HepG2 (cell line): Measurements from ENCODE around the gene KRTAP10-9. TPM values are rescaled to one million over a fixed set of nuclear protein-coding genes. Genes with fewer than 3 reads are reported as not detected.
A peak's percentile ranks its signal among the peaks of the same experiment; 100 is the strongest.

Experiments used
- ATF2 ChIP-seq: sonication (generic); formaldehyde crosslinking; IDR thresholded peaks from 2 replicates; pipeline ENCODE4 v1.4.0; 2020; ENCODE audit warnings: missing genetic modification reagents
- ISL2 ChIP-seq: sonication (generic); formaldehyde crosslinking; IDR thresholded peaks from 2 replicates; pipeline ENCODE4 v1.5.0; 2020; ENCODE audit warnings: missing genetic modification reagents
- MAFG ChIP-seq: sonication (generic); formaldehyde crosslinking; IDR thresholded peaks from 2 replicates; pipeline ENCODE4 v1.5.1; 2020; ENCODE audit warnings: mild to moderate bottlenecking, missing genetic modification reagents
- MEIS1 ChIP-seq: sonication (generic); formaldehyde crosslinking; IDR thresholded peaks from 2 replicates; pipeline ENCODE4 v1.9.0; 2021; ENCODE audit warnings: mild to moderate bottlenecking, missing genetic modification reagents, moderate library complexity, borderline replicate concordance
- MTA3 ChIP-seq: sonication (generic); formaldehyde crosslinking; IDR thresholded peaks from 2 replicates; pipeline ENCODE4 v1.4.0; 2020; ENCODE audit warnings: missing genetic modification reagents
- NR2F1 ChIP-seq, 2 experiments: fragments of 450-650 bp in 1 of 2; formaldehyde crosslinking in 1 of 2; IDR thresholded peaks; 2 replicates each; pipeline versions ENCODE4 v1.5.0 to v1.6.1; 2016 to 2020; ENCODE audit warnings: mild to moderate bottlenecking in 1 of 2, missing compliant biosample characterization in 1 of 2, missing genetic modification reagents in 1 of 2, moderate library complexity in 1 of 2
- PPARG ChIP-seq: conservative IDR thresholded peaks from 2 replicates; pipeline ENCODE4 v1.6.1; 2016; ENCODE audit warnings: missing biosample characterization, missing genetic modification reagents
- RFXANK ChIP-seq: IDR thresholded peaks from 2 replicates; pipeline ENCODE4 v1.6.1; 2016
- TBX3 ChIP-seq: fragments of 450-650 bp; IDR thresholded peaks from 2 replicates; pipeline ENCODE4 v1.6.1; 2017; ENCODE audit warnings: antibody characterized with exemption, mild to moderate bottlenecking, inconsistent platforms, borderline replicate concordance
- ZBTB42 ChIP-seq: sonication (generic); formaldehyde crosslinking; IDR thresholded peaks from 2 replicates; pipeline ENCODE4 v1.5.0; 2020; ENCODE audit warnings: mild to moderate bottlenecking, missing genetic modification reagents
- ZC3H13 ChIP-seq: sonication (generic); formaldehyde crosslinking; IDR thresholded peaks from 2 replicates; pipeline ENCODE4 v1.8.1; 2023; ENCODE audit warnings: mild to moderate bottlenecking, missing genetic modification reagents, moderate library complexity
- ZKSCAN1 ChIP-seq: fragments of 150-350 bp; IDR thresholded peaks from 2 replicates; pipeline ENCODE4 v1.6.1; 2014; ENCODE audit warnings: low read length
- ZNF333 ChIP-seq: sonication (generic); formaldehyde crosslinking; IDR thresholded peaks from 2 replicates; pipeline ENCODE4 v1.4.0; 2020; ENCODE audit warnings: mild to moderate bottlenecking, missing genetic modification reagents, borderline replicate concordance
- ZNF335 ChIP-seq: sonication (generic); formaldehyde crosslinking; IDR thresholded peaks from 2 replicates; pipeline ENCODE4 v1.4.0; 2020; ENCODE audit warnings: missing genetic modification reagents
- ZNF451 ChIP-seq: sonication (generic); formaldehyde crosslinking; IDR thresholded peaks from 2 replicates; pipeline ENCODE4 v1.5.0; 2020; ENCODE audit warnings: mild to moderate bottlenecking, missing genetic modification reagents
- ZNF781 ChIP-seq: sonication (generic); formaldehyde crosslinking; IDR thresholded peaks from 2 replicates; pipeline ENCODE4 v1.5.1; 2020; ENCODE audit warnings: borderline replicate concordance, mild to moderate bottlenecking, missing genetic modification reagents; ENCODE audit errors: not compliant biosample characterization
- ZNF891 ChIP-seq: sonication (generic); formaldehyde crosslinking; IDR thresholded peaks from 2 replicates; pipeline ENCODE4 v1.5.0; 2020; ENCODE audit warnings: mild to moderate bottlenecking, missing genetic modification reagents
- ZSCAN29 ChIP-seq: sonication (generic); formaldehyde crosslinking; conservative IDR thresholded peaks from 2 replicates; pipeline ENCODE4 v1.4.0; 2020; ENCODE audit warnings: mild to moderate bottlenecking, missing genetic modification reagents
- ZSCAN30 ChIP-seq: sonication (generic); formaldehyde crosslinking; IDR thresholded peaks from 2 replicates; pipeline ENCODE4 v1.5.0; 2020; ENCODE audit warnings: mild to moderate bottlenecking, missing genetic modification reagents
- ZZZ3 ChIP-seq: sonication (generic); formaldehyde crosslinking; IDR thresholded peaks from 2 replicates; pipeline ENCODE4 v1.4.0; 2020; ENCODE audit warnings: missing genetic modification reagents, mild to moderate bottlenecking, borderline replicate concordance
- polyA plus RNA-seq, 8 experiments: library from polyadenylated mRNA; depleted of rRNA in 3 of 8; stranded (reverse) in 7 of 8; unstranded in 1 of 8; fragments of >200 nt; fragmentation: Illumina TruSeq in 4 of 8; extraction: Trizol in 4 of 8; gene quantifications; 2 replicates each; pipeline versions ENCODE4 v1.2.1 to v1.2.3, GENCODE V29; 2011 to 2016; ENCODE audit warnings: low read depth in 4 of 8, missing spikeins in 1 of 8, mixed read lengths in 1 of 8; ENCODE audit not compliant: insufficient read depth in 1 of 8
- total RNA-seq, 5 experiments: library from RNA; depleted of rRNA; stranded (reverse); fragments of >200 nt; fragmentation: Illumina TruSeq; extraction: Trizol; gene quantifications; 2 replicates each; pipeline ENCODE4 v1.2.3, GENCODE V29; 2016; ENCODE audit warnings: low read depth in 1 of 5
- TF ChIP-seq, protein P1 (sequence below): IDR thresholded peaks from 2 replicates; pipeline ENCODE4 v1.4.0; 2020; ENCODE audit warnings: mild to moderate bottlenecking, missing genetic modification reagents
- TF ChIP-seq, protein P2 (sequence below): sonication (generic); formaldehyde crosslinking; conservative IDR thresholded peaks from 2 replicates; pipeline ENCODE4 v1.4.0; 2020; ENCODE audit warnings: mild to moderate bottlenecking, missing genetic modification reagents, moderate library complexity

KRTAP10-9 gene
- total and polyA plus RNA-seq, 2 of the 13 experiments (the other 11 are each of a cell fraction or from before 2014, with no cell fraction given) = not detected

DNA sequence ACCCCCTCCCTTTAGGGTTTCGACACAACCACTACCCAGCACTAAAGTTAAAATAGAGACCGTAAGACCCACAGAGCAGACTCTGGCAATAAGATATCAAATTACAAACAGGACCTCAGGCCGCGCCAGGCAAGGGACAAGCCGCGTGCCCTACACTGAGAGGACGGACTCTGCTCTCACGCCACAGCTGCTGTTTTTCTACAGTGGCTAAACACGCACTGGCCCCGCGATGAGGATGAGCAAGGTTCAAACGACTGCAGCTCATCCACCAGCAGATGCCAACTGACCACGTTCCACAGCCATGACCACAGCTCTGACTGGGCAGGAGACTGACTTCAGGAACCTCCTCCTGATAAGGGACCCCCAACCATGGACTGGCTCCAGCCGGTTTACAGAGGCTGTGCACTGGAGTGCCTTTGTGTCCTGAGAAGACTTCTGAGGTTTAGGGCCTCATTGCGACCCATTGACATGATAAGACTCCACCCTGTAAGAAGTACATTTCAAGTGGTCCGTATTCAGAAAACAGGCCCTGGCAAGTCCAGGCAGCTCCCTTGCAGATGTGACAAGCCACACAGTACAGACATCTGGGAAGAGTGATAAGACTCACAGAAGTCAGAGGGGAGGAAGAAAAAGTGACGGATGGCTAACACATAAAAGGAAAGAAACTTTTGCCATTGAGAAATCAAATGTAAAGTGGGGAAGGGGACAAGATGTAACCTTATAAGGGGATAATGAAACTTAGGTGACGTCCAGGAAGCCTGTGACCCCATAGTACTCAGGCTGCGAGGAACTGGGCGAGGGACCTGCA, 33.1 kb upstream of the KRTAP10-9 start (continued):
- TF ChIP-seq, protein P1, sequence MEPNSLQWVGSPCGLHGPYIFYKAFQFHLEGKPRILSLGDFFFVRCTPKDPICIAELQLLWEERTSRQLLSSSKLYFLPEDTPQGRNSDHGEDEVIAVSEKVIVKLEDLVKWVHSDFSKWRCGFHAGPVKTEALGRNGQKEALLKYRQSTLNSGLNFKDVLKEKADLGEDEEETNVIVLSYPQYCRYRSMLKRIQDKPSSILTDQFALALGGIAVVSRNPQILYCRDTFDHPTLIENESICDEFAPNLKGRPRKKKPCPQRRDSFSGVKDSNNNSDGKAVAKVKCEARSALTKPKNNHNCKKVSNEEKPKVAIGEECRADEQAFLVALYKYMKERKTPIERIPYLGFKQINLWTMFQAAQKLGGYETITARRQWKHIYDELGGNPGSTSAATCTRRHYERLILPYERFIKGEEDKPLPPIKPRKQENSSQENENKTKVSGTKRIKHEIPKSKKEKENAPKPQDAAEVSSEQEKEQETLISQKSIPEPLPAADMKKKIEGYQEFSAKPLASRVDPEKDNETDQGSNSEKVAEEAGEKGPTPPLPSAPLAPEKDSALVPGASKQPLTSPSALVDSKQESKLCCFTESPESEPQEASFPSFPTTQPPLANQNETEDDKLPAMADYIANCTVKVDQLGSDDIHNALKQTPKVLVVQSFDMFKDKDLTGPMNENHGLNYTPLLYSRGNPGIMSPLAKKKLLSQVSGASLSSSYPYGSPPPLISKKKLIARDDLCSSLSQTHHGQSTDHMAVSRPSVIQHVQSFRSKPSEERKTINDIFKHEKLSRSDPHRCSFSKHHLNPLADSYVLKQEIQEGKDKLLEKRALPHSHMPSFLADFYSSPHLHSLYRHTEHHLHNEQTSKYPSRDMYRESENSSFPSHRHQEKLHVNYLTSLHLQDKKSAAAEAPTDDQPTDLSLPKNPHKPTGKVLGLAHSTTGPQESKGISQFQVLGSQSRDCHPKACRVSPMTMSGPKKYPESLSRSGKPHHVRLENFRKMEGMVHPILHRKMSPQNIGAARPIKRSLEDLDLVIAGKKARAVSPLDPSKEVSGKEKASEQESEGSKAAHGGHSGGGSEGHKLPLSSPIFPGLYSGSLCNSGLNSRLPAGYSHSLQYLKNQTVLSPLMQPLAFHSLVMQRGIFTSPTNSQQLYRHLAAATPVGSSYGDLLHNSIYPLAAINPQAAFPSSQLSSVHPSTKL (CRISPR knock-in tag) = peak; percentile 85
- TF ChIP-seq ZKSCAN1 (no peak), MEIS1 (CRISPR knock-in tag) (peak; percentile 56; the same call in 1 of the 2 replicates), ZNF891 (peak; percentile 56; the same call in 1 of the 2 replicates), ZNF335 (no peak), ZNF781 (CRISPR knock-in tag) (peak; percentile 68), NR2F1 (CRISPR knock-in tag; IDR thresholded peaks at IDR 0.05) (no peak), ZNF333 (CRISPR knock-in tag) (no peak), RFXANK (CRISPR knock-in tag) (no peak), ZSCAN30 (CRISPR knock-in tag) (no peak), ZZZ3 (CRISPR knock-in tag) (no peak), TBX3 (no peak), ZSCAN29 (CRISPR knock-in tag) (no peak), ISL2 (CRISPR knock-in tag) (peak; percentile 51), ZBTB42 (no peak), ZC3H13 (CRISPR knock-in tag) (0 out of 2 replicates have a peak, but pooled peaks have one; percentile 66), MAFG (CRISPR knock-in tag) (no peak), ATF2 (CRISPR knock-in tag) (peak; percentile 64; the same call in 1 of the 2 replicates), ZNF451 (CRISPR knock-in tag) (peak; percentile 50; the same call in 1 of the 2 replicates), PPARG (CRISPR knock-in tag) (peak; percentile 58), MTA3 (no peak)
- TF ChIP-seq, protein P2, sequence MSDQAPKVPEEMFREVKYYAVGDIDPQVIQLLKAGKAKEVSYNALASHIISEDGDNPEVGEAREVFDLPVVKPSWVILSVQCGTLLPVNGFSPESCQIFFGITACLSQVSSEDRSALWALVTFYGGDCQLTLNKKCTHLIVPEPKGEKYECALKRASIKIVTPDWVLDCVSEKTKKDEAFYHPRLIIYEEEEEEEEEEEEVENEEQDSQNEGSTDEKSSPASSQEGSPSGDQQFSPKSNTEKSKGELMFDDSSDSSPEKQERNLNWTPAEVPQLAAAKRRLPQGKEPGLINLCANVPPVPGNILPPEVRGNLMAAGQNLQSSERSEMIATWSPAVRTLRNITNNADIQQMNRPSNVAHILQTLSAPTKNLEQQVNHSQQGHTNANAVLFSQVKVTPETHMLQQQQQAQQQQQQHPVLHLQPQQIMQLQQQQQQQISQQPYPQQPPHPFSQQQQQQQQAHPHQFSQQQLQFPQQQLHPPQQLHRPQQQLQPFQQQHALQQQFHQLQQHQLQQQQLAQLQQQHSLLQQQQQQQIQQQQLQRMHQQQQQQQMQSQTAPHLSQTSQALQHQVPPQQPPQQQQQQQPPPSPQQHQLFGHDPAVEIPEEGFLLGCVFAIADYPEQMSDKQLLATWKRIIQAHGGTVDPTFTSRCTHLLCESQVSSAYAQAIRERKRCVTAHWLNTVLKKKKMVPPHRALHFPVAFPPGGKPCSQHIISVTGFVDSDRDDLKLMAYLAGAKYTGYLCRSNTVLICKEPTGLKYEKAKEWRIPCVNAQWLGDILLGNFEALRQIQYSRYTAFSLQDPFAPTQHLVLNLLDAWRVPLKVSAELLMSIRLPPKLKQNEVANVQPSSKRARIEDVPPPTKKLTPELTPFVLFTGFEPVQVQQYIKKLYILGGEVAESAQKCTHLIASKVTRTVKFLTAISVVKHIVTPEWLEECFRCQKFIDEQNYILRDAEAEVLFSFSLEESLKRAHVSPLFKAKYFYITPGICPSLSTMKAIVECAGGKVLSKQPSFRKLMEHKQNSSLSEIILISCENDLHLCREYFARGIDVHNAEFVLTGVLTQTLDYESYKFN (CRISPR knock-in tag) = peak; percentile 94
